B cell (primary cell): Measurements from ENCODE around the gene MRPS27. TPM values are rescaled to one million over a fixed set of nuclear protein-coding genes. Genes with fewer than 3 reads are reported as not detected.
"Not testable (repeated sequence)": the region's sequence is repeated elsewhere in the genome, so short reads cannot be mapped to it uniquely, and the experiment has no call there.

Experiments
- ATAC-seq: fragments of 200-7000 bp; cut with Tn5 transposase; one replicate; pipeline ENCODE4 v1.10.0; 2021; ENCODE audit warnings: low read depth, mild to moderate bottlenecking, moderate number of reproducible peaks, moderate library complexity
- CTCF ChIA-PET: fragments of 350-600 bp; sonication (Branson Sonifier 250); formaldehyde crosslinking; loops from one replicate; lab custom pipeline; 2021; ENCODE audit warnings: antibody characterized with exemption, inconsistent platforms; lab: Charles Lee
- POLR2A ChIA-PET: fragments of 350-600 bp; sonication (Branson Sonifier 250); formaldehyde crosslinking; loops from one replicate; lab custom pipeline; 2021; ENCODE audit warnings: antibody characterized with exemption; lab: Charles Lee
- DNase-seq: peaks from one replicate; pipeline ENCODE4 v3.0.0; 2013
- H2AFZ ChIP-seq: 2 replicates; pipeline ENCODE4 v1.6.1; 2012; ENCODE audit warnings: mild to moderate bottlenecking, low read depth, low read length; ENCODE audit not compliant: insufficient read depth, poor library complexity, severe bottlenecking
- H3K27ac ChIP-seq, 2 donors: 1 replicate in 1 of 2; 2 replicates in 1 of 2; pipeline ENCODE4 v1.5.1; 2012 to 2013; ENCODE audit warnings: low read length in 2 of 2, mild to moderate bottlenecking in 2 of 2, moderate library complexity in 1 of 2
- H3K27me3 ChIP-seq, 4 experiments: fragments of 200-600 bp in 1 of 4; sonication (generic) in 1 of 4; replicated peaks in 1 of 4; 1 replicate in 2 of 4; 2 replicates in 2 of 4; pipeline versions ENCODE4 v1.6.1 to v1.7.0; 2013 to 2016; ENCODE audit warnings: low read length in 3 of 4, mild to moderate bottlenecking in 2 of 4, mixed read lengths in 1 of 4, moderate library complexity in 1 of 4; ENCODE audit not compliant: insufficient read depth in 4 of 4, control insufficient read depth in 3 of 4; ENCODE audit errors: control extremely low read depth in 1 of 4
- H3K36me3 ChIP-seq, 2 experiments: replicated peaks in 1 of 2; 1 replicate in 1 of 2; 2 replicates in 1 of 2; pipeline versions ENCODE4 v1.6.1 to v1.7.1; 2013; ENCODE audit warnings: low read length in 1 of 2; ENCODE audit not compliant: insufficient read depth in 2 of 2, control insufficient read depth in 1 of 2; ENCODE audit errors: control extremely low read depth in 1 of 2, extremely low read depth in 1 of 2
- H3K4me1 ChIP-seq, 2 donors: fragments of 200-600 bp in 1 of 2; sonication (generic) in 1 of 2; 1 replicate in 1 of 2; 2 replicates in 1 of 2; pipeline versions ENCODE4 v1.5.1 to v1.6.1; 2013 to 2017; ENCODE audit warnings: low read length in 2 of 2; ENCODE audit not compliant: control insufficient read depth in 2 of 2, insufficient read depth in 2 of 2
- H3K4me2 ChIP-seq: replicated peaks from 2 replicates; pipeline ENCODE3; 2012; ENCODE audit warnings: mild to moderate bottlenecking, low read depth, low read length; ENCODE audit not compliant: poor library complexity, severe bottlenecking
- H3K4me3 ChIP-seq, 5 experiments: fragments of 200-600 bp in 1 of 5; sonication (generic) in 1 of 5; 1 replicate in 3 of 5; 2 replicates in 2 of 5; pipeline versions ENCODE4 v1.5.1 to v1.7.0; 2011 to 2016; ENCODE audit warnings: low read length in 4 of 5, mild to moderate bottlenecking in 4 of 5, low read depth in 2 of 5, control low read depth in 1 of 5, moderate library complexity in 1 of 5; ENCODE audit not compliant: insufficient read depth in 1 of 5; ENCODE audit errors: control extremely low read depth in 1 of 5, extremely low read depth in 1 of 5
- H3K79me2 ChIP-seq: fragments of 200-600 bp; sonication (generic); one replicate; pipeline ENCODE4 v1.6.0; 2016; ENCODE audit warnings: low read length; ENCODE audit not compliant: control insufficient read depth, insufficient read depth
- H3K9ac ChIP-seq: fragments of 200-600 bp; sonication (generic); 2 replicates; pipeline ENCODE4 v1.6.1; 2017; ENCODE audit warnings: mild to moderate bottlenecking, low read length, moderate library complexity
- H3K9me3 ChIP-seq, 3 donors: one replicate each; pipeline versions ENCODE4 v1.6.1 to v1.7.1; 2013; ENCODE audit warnings: low read length in 2 of 3; ENCODE audit not compliant: control insufficient read depth in 2 of 3, insufficient read depth in 1 of 3; ENCODE audit errors: control extremely low read depth in 1 of 3
- H4K20me1 ChIP-seq: 2 replicates; pipeline ENCODE4 v1.6.0; 2012; ENCODE audit warnings: mild to moderate bottlenecking, low read length; ENCODE audit not compliant: insufficient read depth, control insufficient read depth, poor library complexity, severe bottlenecking
- H3K27ac Mint-ChIP-seq: one replicate; pipeline ENCODE4 v1.8.0; 2021; ENCODE audit warnings: mixed read lengths
- H3K27me3 Mint-ChIP-seq: one replicate; pipeline ENCODE4 v1.8.0; 2021; ENCODE audit warnings: mixed read lengths
- H3K4me1 Mint-ChIP-seq: one replicate; pipeline ENCODE4 v1.8.0; 2021; ENCODE audit warnings: mixed read lengths
- H3K4me3 Mint-ChIP-seq: one replicate; pipeline ENCODE4 v1.8.0; 2021; ENCODE audit warnings: mixed read lengths
- H3K9me3 Mint-ChIP-seq: one replicate; pipeline ENCODE4 v1.8.0; 2022; ENCODE audit warnings: mixed read lengths; ENCODE audit not compliant: insufficient read depth
- EZH2 ChIP-seq: IDR thresholded peaks from 2 replicates; pipeline ENCODE4 v1.6.1; 2012; ENCODE audit warnings: borderline replicate concordance, low read depth, mild to moderate bottlenecking, moderate library complexity, low read length; ENCODE audit not compliant: insufficient read depth, poor library complexity, severe bottlenecking
- WGBS: methylation state at CpG from one replicate; pipeline ENCODE4 v1.1.5; 2013; ENCODE audit warnings: missing lambda C conversion rate; ENCODE audit not compliant: insufficient coverage; 5-methylcytosine and 5-hydroxymethylcytosine counted together
- intact Hi-C: fragments of 100-400 bp; cut with micrococcal nuclease; formaldehyde crosslinking; loops from one replicate; pipeline ENCODE4 v1.10.0; 2022
- polyA plus RNA-seq: library from polyadenylated mRNA; depleted of rRNA; stranded (reverse); fragments of >200 nt; gene quantifications from 2 replicates; pipeline ENCODE4 v1.2.3, GENCODE V29; 2012
- total RNA-seq, 2 donors: library from RNA; stranded (reverse); fragments of 120-200 nt in 1 of 2; gene quantifications; 1 replicate in 1 of 2; 2 replicates in 1 of 2; pipeline versions ENCODE4 v1.2.3 to v1.2.4, GENCODE V29; 2013 to 2022
- TF ChIP-seq, protein P1 (sequence below): fragments of 200-600 bp; IDR thresholded peaks from one replicate; pipeline ENCODE4 v1.8.0; 2022; ENCODE audit warnings: antibody characterized with exemption, mild to moderate bottlenecking

The MRPS27 gene
- total and polyA plus RNA-seq, 2 donors (not counting 1 experiment from before 2014, with no cell fraction given) = 33.4 to 58.3 TPM

GRCh38 chr5:72172786-72173185, 147.3 kb downstream of the MRPS27 start:
- POLR2A ChIA-PET = no interaction called here
- Histone ChIP-seq H3K79me2 (no peaks in the 10 kb centered on the region), H3K9me3 (no peaks in the 10 kb centered on the region), H4K20me1 (no peaks in the 10 kb centered on the region), H3K4me1 (no peaks in the 10 kb centered on the region), H3K27ac (no peak overlapping the region), H3K36me3 (no peaks in the 10 kb centered on the region), H3K27me3 (peaks cover 0 to 3% (median 3%) of the 10 kb centered on the region in 4 experiments), H3K4me3 (no peak overlapping the region), H2AFZ (no peak overlapping the region), H3K4me2 (no peak overlapping the region), H3K9ac (no peak overlapping the region)
- DNase-seq (no peak), ATAC-seq (no peak)
- no peaks in the 10 kb centered on the region for H3K9me3 Mint-ChIP-seq
- H3K27ac Mint-ChIP-seq = no peak overlapping the region
- WGBS = 92% methylated on average over 4 of the region's 4 CpGs
- TF ChIP-seq, protein P1, sequence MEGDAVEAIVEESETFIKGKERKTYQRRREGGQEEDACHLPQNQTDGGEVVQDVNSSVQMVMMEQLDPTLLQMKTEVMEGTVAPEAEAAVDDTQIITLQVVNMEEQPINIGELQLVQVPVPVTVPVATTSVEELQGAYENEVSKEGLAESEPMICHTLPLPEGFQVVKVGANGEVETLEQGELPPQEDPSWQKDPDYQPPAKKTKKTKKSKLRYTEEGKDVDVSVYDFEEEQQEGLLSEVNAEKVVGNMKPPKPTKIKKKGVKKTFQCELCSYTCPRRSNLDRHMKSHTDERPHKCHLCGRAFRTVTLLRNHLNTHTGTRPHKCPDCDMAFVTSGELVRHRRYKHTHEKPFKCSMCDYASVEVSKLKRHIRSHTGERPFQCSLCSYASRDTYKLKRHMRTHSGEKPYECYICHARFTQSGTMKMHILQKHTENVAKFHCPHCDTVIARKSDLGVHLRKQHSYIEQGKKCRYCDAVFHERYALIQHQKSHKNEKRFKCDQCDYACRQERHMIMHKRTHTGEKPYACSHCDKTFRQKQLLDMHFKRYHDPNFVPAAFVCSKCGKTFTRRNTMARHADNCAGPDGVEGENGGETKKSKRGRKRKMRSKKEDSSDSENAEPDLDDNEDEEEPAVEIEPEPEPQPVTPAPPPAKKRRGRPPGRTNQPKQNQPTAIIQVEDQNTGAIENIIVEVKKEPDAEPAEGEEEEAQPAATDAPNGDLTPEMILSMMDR = no peak
- TF ChIP-seq EZH2 = no peak
- intact Hi-C loops = no loop called here
- H3K4me3 Mint-ChIP-seq = no peak overlapping the region
- H3K27me3 Mint-ChIP-seq = peaks cover 21% of the 10 kb centered on the region
- H3K4me1 Mint-ChIP-seq = peaks cover 4% of the 10 kb centered on the region
- CTCF ChIA-PET = no interaction called here

DNA sequence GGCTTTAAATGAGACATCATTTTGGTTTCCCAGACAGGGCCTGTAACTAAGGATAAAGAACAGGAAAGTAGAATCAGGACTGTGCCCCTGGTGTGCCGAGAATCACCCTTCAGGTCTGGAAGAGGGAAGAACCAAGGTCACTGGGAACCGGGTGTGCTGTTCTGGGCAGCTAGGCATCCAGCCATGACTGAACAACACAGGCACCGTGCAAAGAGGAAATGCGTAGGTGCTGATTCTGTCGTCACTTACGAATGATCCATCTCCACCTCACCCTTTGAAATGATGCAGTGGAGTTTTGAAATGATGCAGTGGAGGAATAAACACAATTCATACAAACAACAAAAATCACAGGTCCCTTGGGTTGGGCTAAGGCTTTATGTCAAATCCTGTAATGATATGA, 148.4 kb downstream of the MRPS27 start:
- Mint-ChIP-seq H3K4me1 (peaks cover 4% of the 10 kb centered on the region), H3K9me3 (no peaks in the 10 kb centered on the region), H3K27ac (peak overlapping the region; percentile 42), H3K4me3 (no peak overlapping the region), H3K27me3 (peaks cover 27% of the 10 kb centered on the region)
- Histone ChIP-seq H3K27ac (no peak overlapping the region), H3K9ac (no peak overlapping the region), H2AFZ (no peak overlapping the region), H3K27me3 (peaks cover 0 to 3% (median 2%) of the 10 kb centered on the region in 4 experiments), H3K79me2 (no peaks in the 10 kb centered on the region), H3K9me3 (no peaks in the 10 kb centered on the region), H3K4me2 (no peak overlapping the region), H3K36me3 (no peaks in the 10 kb centered on the region), H4K20me1 (no peaks in the 10 kb centered on the region), H3K4me1 (no peaks in the 10 kb centered on the region), H3K4me3 (no peak overlapping the region)
- peak; percentile 19 for DNase-seq
- intact Hi-C loops = no loop called here
- ChIA-PET CTCF (no interaction called here), POLR2A (no interaction called here)
- TF ChIP-seq, protein P1 = no peak
- no peak for TF ChIP-seq EZH2
- 91% methylated on average over 2 of the region's 6 CpGs for WGBS
- ATAC-seq = peak; percentile 54

- H3K4me2 ChIP-seq, CTCF ChIA-PET, ATAC-seq, H3K27ac ChIP-seq, POLR2A ChIA-PET, DNase-seq, H3K4me3 Mint-ChIP-seq, H4K20me1 ChIP-seq, H3K4me1 ChIP-seq, H2AFZ ChIP-seq, H3K4me1 Mint-ChIP-seq, H3K79me2 ChIP-seq, H3K4me3 ChIP-seq, H3K9me3 ChIP-seq, H3K9ac ChIP-seq, H3K36me3 ChIP-seq, H3K9me3 Mint-ChIP-seq, H3K27me3 ChIP-seq, H3K27ac Mint-ChIP-seq, intact Hi-C loops: not testable (repeated sequence)
- 89% methylated on average over 2 of the region's 3 CpGs for WGBS
- peaks cover 27% of the 10 kb centered on the region for H3K27me3 Mint-ChIP-seq
Observed at GRCh38 chr5:72171181-72171580, 148.9 kb downstream of the MRPS27 start.
